Keratinocyte (primary cell): ENCODE measurements around the gene NR1H2. TPM values are rescaled to one million over a fixed set of nuclear protein-coding genes. Genes with fewer than 3 reads are reported as not detected.

Experiments used
- DNase-seq: peaks from one replicate; pipeline ENCODE4 v3.0.0-alpha.2; 2011; ENCODE audit warnings: low read depth, missing footprints, low spot score
- FAIRE-seq: peaks from 2 replicates; lab custom pipeline; 2011; peaks lifted over from hg19 to GRCh38; lab: Jason Lieb, UNC
- H2AFZ ChIP-seq: 2 replicates; pipeline ENCODE4 v1.6.0; 2012; ENCODE audit warnings: low read length, control low read depth, inconsistent platforms; ENCODE audit not compliant: control insufficient read depth
- H3K27ac ChIP-seq: 2 replicates; pipeline ENCODE4 v1.5.1; 2011; ENCODE audit warnings: low read length; ENCODE audit not compliant: control insufficient read depth, insufficient read depth
- H3K27me3 ChIP-seq: 3 replicates; pipeline ENCODE4 v1.6.0; 2011; ENCODE audit warnings: low read length; ENCODE audit not compliant: control insufficient read depth, insufficient read depth; ENCODE audit errors: extremely low read depth
- H3K36me3 ChIP-seq, 2 experiments: 2 replicates in 1 of 2; 3 replicates in 1 of 2; pipeline ENCODE4 v1.5.1; 2011; ENCODE audit warnings: low read length in 2 of 2, mild to moderate bottlenecking in 1 of 2; ENCODE audit not compliant: control insufficient read depth in 2 of 2, insufficient read depth in 2 of 2; ENCODE audit errors: extremely low read depth in 1 of 2
- H3K4me1 ChIP-seq: 3 replicates; pipeline ENCODE4 v1.5.1; 2011; ENCODE audit warnings: low read length; ENCODE audit not compliant: control insufficient read depth, insufficient read depth; ENCODE audit errors: extremely low read depth
- H3K4me2 ChIP-seq: 3 replicates; pipeline ENCODE4 v1.6.0; 2011; ENCODE audit warnings: low read depth, low read length; ENCODE audit not compliant: control insufficient read depth, insufficient read depth; ENCODE audit errors: extremely low read depth
- H3K4me3 ChIP-seq, 3 experiments: fragments of 200-600 bp in 1 of 3; sonication (generic) in 1 of 3; 2 replicates in 2 of 3; 3 replicates in 1 of 3; pipeline ENCODE4 v1.5.1; 2011 to 2016; ENCODE audit warnings: low read length in 3 of 3, mild to moderate bottlenecking in 3 of 3, control low read depth in 2 of 3, inconsistent platforms in 1 of 3, low read depth in 1 of 3, mixed read lengths in 1 of 3, mixed run types in 1 of 3, moderate library complexity in 1 of 3; ENCODE audit not compliant: control insufficient read depth in 2 of 3, insufficient read depth in 2 of 3; ENCODE audit errors: extremely low read depth in 1 of 3
- H3K79me2 ChIP-seq: 2 replicates; pipeline ENCODE4 v1.6.0; 2012; ENCODE audit warnings: low read length; ENCODE audit not compliant: control insufficient read depth, insufficient read depth
- H3K9ac ChIP-seq: 3 replicates; pipeline ENCODE4 v1.6.0; 2011; ENCODE audit warnings: low read length; ENCODE audit not compliant: control insufficient read depth, insufficient read depth; ENCODE audit errors: extremely low read depth
- H3K9me1 ChIP-seq: 3 replicates; pipeline ENCODE4 v1.6.0; 2011; ENCODE audit warnings: low read length; ENCODE audit not compliant: control insufficient read depth, insufficient read depth; ENCODE audit errors: extremely low read depth
- H3K9me3 ChIP-seq: 2 replicates; pipeline ENCODE4 v1.5.1; 2012; ENCODE audit warnings: low read depth, low read length; ENCODE audit not compliant: control insufficient read depth
- H4K20me1 ChIP-seq: 3 replicates; pipeline ENCODE4 v1.6.0; 2011; ENCODE audit warnings: low read length; ENCODE audit not compliant: control insufficient read depth, insufficient read depth; ENCODE audit errors: extremely low read depth
- EZH2 ChIP-seq: IDR thresholded peaks from one replicate; pipeline ENCODE4 v1.6.1; 2012; ENCODE audit warnings: inconsistent platforms, mild to moderate bottlenecking, low read length, moderate library complexity
- dilution Hi-C: fragments of 300-500 bp; cut with MboI; formaldehyde crosslinking; loops from one replicate; pipeline ENCODE4 v1.7.0; 2020; ENCODE audit warnings: low sequenced_read_pairs; ENCODE audit not compliant: extremely low pct_ligation_motif_present
- polyA plus RNA-seq, 5 experiments: library from polyadenylated mRNA; depleted of rRNA in 3 of 5; stranded (reverse) in 3 of 5; stranded (forward) in 1 of 5; unstranded in 1 of 5; fragments of >200 nt; gene quantifications; 1 replicate in 1 of 5; 2 replicates in 3 of 5; 3 replicates in 1 of 5; pipeline versions ENCODE4 v1.2.1 to v1.2.3, GENCODE V29; 2011 to 2012; ENCODE audit warnings: missing spikeins in 2 of 5, low read depth in 1 of 5, low replicate concordance in 1 of 5
- TF ChIP-seq, protein P1 (sequence below), 3 experiments: IDR thresholded peaks in 1 of 3; conservative IDR thresholded peaks in 1 of 3; optimal IDR thresholded peaks in 1 of 3; 2 replicates in 2 of 3; 3 replicates in 1 of 3; pipeline versions ENCODE3 to v1.5.1; 2011; ENCODE audit warnings: low read length in 3 of 3, mild to moderate bottlenecking in 3 of 3, moderate library complexity in 2 of 3, control low read depth in 1 of 3, inconsistent platforms in 1 of 3; ENCODE audit not compliant: insufficient read depth in 2 of 3; ENCODE audit errors: extremely low read depth in 1 of 3

Gene NR1H2
- polyA plus RNA-seq, 1 donor (not counting 4 experiments of a cell fraction or from before 2014, with no cell fraction given): 19.5 TPM

DNA sequence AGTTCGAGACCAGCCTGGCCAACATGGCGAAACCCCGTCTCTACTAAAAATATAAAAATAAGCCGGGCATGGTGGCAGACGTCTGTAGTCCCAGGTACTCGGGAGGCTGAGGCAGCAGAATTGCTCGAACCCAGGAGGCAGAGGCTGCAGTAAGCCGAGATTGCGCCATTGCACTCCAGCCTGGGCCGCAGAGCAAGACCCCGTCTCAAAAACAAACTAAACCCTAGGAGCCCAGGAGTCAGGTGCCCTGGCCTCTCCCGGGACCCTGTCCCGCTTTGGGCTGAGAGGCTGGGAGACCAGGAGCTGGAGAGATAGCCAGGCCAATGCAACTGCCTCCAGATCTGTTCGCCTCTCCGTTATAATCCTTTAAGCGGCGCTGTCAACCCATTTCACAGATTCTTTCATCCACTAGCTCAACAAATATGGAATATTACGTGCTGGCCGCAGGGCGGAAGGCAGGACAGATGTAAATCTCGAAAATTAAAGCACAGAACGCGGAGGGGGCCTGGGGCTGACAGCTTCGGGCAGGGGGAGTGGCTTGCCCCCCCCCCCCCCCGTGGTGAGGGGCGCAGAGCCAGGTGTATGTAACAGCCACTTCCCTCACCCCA is 51.2 kb downstream of the NR1H2 start:
- Histone ChIP-seq H3K4me2 (peak overlapping the region; percentile 66), H3K4me1 (peaks cover 9% of the 10 kb centered on the region), H3K27ac (no peak overlapping the region), H3K36me3 (no peaks in the 10 kb centered on the region), H3K9me3 (no peaks in the 10 kb centered on the region), H3K79me2 (no peaks in the 10 kb centered on the region), H3K9me1 (no peaks in the 10 kb centered on the region), H2AFZ (peak overlapping the region; percentile 72), H3K9ac (no peak overlapping the region), H4K20me1 (no peaks in the 10 kb centered on the region), H3K4me3 (peak overlapping the region in 2 of 3 experiments; percentile 18 to 32), H3K27me3 (peaks cover 3% of the 10 kb centered on the region)
- FAIRE-seq: no peak
- DNase-seq: no peak
- dilution Hi-C loops: no loop called here
- no peak for TF ChIP-seq EZH2
- TF ChIP-seq, protein P1, sequence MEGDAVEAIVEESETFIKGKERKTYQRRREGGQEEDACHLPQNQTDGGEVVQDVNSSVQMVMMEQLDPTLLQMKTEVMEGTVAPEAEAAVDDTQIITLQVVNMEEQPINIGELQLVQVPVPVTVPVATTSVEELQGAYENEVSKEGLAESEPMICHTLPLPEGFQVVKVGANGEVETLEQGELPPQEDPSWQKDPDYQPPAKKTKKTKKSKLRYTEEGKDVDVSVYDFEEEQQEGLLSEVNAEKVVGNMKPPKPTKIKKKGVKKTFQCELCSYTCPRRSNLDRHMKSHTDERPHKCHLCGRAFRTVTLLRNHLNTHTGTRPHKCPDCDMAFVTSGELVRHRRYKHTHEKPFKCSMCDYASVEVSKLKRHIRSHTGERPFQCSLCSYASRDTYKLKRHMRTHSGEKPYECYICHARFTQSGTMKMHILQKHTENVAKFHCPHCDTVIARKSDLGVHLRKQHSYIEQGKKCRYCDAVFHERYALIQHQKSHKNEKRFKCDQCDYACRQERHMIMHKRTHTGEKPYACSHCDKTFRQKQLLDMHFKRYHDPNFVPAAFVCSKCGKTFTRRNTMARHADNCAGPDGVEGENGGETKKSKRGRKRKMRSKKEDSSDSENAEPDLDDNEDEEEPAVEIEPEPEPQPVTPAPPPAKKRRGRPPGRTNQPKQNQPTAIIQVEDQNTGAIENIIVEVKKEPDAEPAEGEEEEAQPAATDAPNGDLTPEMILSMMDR (optimal IDR thresholded peaks at IDR 0.05 in 1 of 3, IDR thresholded peaks at IDR 0.05 in 1 of 3, conservative IDR thresholded peaks at IDR 0.05 in 1 of 3; ENCODE audit: extremely low read depth in 1 of 3, insufficient read depth in 2 of 3, low read length in 3 of 3): no peak

DNA sequence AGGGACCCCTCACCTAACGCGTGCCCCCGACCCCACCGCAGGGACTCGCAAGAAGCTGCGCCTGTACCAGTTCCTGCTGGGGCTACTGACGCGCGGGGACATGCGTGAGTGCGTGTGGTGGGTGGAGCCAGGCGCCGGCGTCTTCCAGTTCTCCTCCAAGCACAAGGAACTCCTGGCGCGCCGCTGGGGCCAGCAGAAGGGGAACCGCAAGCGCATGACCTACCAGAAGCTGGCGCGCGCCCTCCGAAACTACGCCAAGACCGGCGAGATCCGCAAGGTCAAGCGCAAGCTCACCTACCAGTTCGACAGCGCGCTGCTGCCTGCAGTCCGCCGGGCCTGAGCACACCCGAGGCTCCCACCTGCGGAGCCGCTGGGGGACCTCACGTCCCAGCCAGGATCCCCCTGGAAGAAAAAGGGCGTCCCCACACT is 51.8 kb downstream of the NR1H2 start:
- no peaks in the 10 kb centered on the region for H4K20me1 ChIP-seq
- peaks cover 9% of the 10 kb centered on the region for H3K27me3 ChIP-seq
- peak overlapping the region; percentile 72 for H2AFZ ChIP-seq
- H3K79me2 ChIP-seq: no peaks in the 10 kb centered on the region
- no peaks in the 10 kb centered on the region for H3K9me3 ChIP-seq
- peaks cover 9% of the 10 kb centered on the region for H3K4me1 ChIP-seq
- no peak overlapping the region for H3K27ac ChIP-seq
- DNase-seq: no peak
- no peak for FAIRE-seq
- TF ChIP-seq, protein P1 (optimal IDR thresholded peaks at IDR 0.05 in 1 of 3, IDR thresholded peaks at IDR 0.05 in 1 of 3, conservative IDR thresholded peaks at IDR 0.05 in 1 of 3; ENCODE audit: extremely low read depth in 1 of 3, insufficient read depth in 2 of 3, low read length in 3 of 3): no peak
- no peak for TF ChIP-seq EZH2
- peak overlapping the region; percentile 15 for H3K9ac ChIP-seq
- dilution Hi-C loops: no loop called here
- no peaks in the 10 kb centered on the region for H3K9me1 ChIP-seq
- peak overlapping the region; percentile 18 to 59 (median 32) for H3K4me3 ChIP-seq
- H3K4me2 ChIP-seq: peak overlapping the region; percentile 66
- no peaks in the 10 kb centered on the region for H3K36me3 ChIP-seq
